ENCODE data around the gene TCP11L2.
"Not testable (repeated sequence)": the region's sequence is repeated elsewhere in the genome, so short reads cannot be mapped to it uniquely, and the experiment has no call there.

The TCP11L2 gene

DNA sequence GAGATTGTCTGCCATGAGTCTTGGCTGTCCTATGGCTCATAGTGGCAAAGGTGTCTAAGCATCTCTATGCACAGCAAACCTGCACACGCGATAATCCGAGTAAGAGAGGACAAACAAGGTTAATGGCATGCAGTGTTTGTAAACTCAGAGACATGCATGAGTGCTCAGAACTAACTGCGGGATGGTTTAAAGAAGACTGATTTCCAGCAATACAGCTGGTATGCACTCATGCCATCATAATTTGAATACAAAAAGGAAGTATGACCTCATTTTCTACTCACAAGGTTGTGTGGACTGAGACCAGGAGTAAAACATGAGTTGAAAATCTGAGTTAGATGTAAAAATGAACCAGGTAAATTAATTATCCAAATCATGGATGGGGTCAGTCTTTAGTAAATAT lies 16.6 kb upstream of the TCP11L2 start:
- DNase-seq = no peak

DNA sequence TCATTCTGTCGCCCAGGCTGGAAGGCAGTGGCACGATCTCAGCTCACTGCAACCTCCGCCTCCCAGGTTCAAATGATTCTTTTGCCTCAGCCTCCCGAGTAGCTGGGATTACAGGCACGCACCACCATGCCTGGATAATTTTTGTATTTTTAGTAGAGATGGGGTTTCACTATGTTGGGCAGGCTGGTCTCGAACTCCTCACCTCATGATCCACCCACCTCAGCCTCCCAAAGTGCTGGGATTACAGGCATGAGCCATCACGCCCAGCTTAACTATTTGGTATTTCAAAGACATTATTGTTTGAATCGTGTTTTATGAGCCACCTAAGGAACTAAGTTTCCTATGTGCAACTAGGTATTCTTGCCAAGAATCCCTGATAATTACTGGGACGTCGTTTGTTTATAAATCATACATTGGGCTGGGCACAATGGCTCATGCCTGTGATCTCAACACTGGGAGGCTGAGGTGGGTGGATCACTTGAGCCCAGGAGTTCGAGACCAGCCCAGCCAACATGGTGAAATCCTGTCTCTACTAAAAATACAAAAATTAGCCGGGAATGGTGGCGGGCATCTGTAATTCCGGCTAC lies 15.9 kb upstream of the TCP11L2 start:
- not testable (repeated sequence) for DNase-seq

DNA sequence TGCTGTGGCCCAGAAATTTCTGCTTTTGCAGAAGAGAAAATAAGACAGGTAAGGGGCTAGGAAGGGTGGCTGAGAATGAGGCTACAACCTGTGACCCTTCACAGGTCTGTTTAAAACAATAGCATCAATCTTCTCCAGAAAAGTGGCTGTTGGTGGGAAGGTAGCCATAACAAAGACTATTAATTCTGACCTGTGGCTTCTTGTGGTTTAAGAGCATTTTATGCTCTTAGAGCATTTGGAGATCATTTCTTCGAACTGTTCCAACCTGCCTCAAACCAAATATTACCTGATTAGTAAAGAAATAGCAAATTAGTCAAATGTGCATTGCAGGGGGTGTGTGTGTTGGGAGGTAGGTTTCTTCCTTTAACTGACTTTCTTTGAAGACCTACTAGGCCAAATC lies 15.2 kb upstream of the TCP11L2 start:
- DNase-seq = no peak

DNA sequence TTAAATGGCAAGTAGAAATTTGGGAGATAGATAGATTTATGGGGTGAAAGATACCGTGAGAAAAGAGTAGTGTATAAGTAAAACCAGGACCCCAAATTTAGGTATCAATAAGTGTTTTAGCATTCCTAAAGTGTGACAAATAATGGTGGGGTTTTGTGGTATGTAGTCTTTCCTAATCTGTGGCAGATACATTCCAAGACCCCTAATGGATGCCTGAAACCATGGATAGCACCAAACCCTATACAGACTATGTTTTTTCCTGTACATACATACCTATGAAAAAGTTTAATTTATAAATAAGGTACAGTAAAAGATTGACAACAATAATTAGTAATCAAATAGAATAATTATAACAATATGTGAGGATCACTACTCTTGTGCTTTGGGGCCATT lies 14.4 kb upstream of the TCP11L2 start:
- no peak for DNase-seq

DNA sequence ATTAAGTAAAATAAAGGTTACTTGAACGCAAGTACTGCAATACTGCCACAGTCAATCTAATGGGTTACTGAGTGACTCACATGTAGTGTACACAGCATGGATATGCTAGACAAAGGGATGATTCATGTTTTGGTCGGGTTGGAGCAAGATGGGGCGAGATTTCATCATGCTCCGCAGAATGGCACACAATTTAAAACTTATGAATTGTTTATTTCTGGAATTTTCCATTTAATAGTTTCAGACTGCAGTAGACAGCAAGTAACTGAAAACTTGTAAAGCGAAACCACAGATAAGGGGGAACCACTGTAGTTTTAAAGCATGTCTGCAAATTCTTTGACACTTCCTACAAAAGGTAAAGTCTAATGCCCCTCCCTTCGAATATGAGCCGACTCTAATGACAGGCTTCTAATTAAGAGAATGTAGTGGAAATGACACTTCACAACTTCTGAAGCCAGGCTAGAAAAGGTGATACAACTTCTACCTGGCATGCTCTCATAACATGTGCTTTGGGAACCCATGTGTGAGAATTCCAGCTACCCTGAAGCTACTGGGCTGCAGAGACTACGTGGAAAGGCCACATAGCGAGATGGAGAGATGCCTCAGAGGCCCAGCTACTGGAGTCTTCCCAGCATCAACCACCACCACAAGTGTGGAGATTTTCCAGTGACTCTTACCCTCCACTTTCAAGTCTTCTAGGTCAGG lies 13.9 kb upstream of the TCP11L2 start:
- peak; percentile 3 to 9 for DNase-seq

- DNase-seq = no peak
Measured at GRCh38 chr12:106289196-106289681, 13.3 kb upstream of the TCP11L2 start.

- no peak for DNase-seq
Measured at GRCh38 chr12:106290666-106291065, 11.9 kb upstream of the TCP11L2 start.

GRCh38 chr12:106291342-106291741 lies 11.2 kb upstream of the TCP11L2 start:
- DNase-seq = no peak

DNA sequence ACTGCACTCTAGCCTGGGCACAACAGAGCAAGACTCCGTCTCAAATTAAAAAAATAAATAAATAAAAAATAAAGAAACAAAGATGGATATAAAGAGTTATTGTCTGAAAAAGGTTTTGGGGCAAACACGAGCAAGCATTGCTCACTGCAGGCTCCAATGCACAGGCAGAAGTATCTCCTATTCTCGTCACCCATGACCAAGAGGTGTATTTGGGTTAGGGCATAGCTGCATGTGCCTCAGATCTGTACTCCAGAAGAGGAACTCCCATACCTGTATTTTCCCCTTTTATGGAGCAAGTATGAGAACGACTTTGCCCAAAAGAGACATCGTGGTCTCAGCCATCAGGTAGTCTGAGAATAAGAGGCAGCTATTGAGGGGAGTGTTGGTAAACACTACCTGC lies 10.2 kb upstream of the TCP11L2 start:
- DNase-seq = no peak

- DNase-seq = no peak
Measured at GRCh38 chr12:106296179-106296877, 6.2 kb upstream of the TCP11L2 start.

DNA sequence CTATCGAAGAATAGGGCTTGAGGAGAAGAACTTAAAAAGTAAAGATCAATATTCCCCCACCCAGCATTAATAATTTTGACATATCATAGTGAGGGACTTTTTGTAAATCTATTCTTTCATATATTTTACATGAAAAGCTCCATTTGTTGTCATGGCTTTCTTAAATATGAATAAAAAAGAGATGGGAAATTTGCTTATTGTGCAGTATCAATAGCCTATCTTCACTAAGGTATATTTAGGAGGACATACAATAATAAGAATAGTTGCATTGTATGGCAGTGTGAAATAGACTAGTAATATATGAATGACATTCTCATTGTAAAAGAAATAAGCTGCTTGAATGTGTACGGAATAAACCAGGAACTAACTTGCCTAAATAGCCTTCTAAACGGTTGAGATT lies 5.5 kb upstream of the TCP11L2 start:
- DNase-seq = no peak

- DNase-seq = no peak
Measured at GRCh38 chr12:106297681-106298080, 4.9 kb upstream of the TCP11L2 start.

DNA sequence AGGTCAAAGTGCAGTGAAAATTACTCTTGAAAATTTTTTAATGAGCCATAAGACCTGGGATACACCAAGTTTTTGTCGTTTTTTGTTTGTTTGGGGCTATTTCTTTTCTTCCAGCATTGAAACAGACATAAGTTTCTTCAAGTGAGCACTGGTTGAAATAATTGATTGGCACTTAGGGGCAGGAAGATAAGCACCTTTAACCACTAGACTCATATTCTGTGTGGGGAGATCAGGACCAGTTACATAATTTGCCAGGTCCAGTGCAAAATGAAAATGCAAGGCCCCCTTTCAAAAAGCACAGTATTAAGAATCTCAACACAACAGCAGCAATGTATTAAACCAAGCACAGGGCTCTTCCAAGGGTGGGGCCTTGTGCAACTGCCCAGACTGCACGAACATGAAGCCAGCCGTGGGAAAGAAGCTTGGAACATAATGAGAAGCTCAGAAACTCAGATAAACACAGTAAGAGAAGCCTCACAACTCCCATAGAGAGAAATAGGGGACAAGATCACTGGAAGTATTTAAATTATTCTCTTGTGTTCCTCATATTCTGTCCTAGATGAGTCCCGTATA lies 3.2 kb upstream of the TCP11L2 start:
- no peak for DNase-seq

DNA sequence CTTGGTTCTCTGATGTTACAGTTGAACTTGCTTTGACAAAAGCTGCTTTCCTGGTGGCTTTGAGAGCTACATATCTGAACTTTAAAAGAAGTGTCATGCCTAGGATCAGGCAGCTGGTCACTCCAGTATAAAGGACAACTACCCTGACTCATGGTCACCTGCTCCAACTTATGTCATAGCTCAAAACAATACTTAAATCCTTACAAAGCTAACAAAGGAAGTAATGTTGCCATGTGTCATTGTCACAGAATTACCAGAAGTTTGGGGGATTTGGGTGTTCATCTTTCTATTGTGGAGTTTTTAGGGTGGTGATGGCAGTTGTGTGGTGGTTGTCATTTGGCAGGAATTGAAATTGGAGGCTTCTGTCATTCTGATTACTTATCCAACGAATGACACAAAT lies 1.8 kb upstream of the TCP11L2 start:
- DNase-seq = no peak

DNA sequence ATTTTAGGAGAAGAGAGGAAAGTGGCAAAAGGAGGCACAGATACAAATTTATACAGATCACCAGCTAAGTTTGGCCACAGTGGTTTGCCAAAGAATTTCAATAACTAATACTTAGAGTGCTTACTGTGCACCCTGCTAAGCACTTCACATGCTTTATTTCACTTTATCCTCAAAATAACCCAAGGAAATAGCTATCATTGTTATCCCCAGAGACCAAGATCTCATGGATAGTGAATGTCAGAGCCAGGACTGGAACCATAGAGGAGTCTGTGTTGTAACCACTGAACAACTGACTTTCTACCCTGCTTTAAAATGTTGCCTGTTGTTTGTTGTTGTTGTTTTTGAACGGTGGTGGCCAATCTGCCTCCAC lies 1.3 kb upstream of the TCP11L2 start:
- no peak for DNase-seq

GRCh38 chr12:106301611-106302321 lies 767 bp upstream of the TCP11L2 start:
- peak; percentile 49 to 55 for DNase-seq

GRCh38 chr12:106303202-106303820 lies 778 bp downstream of the TCP11L2 start:
- DNase-seq = peak; percentile 70 to 72

GRCh38 chr12:106304001-106304421 lies 1.5 kb downstream of the TCP11L2 start:
- DNase-seq = no peak

- no peak for DNase-seq
Measured at GRCh38 chr12:106304797-106305196, 2.3 kb downstream of the TCP11L2 start.

GRCh38 chr12:106305376-106305775 lies 2.8 kb downstream of the TCP11L2 start:
- DNase-seq = no peak

GRCh38 chr12:106307181-106307580 lies 4.6 kb downstream of the TCP11L2 start:
- no peak for DNase-seq

DNA sequence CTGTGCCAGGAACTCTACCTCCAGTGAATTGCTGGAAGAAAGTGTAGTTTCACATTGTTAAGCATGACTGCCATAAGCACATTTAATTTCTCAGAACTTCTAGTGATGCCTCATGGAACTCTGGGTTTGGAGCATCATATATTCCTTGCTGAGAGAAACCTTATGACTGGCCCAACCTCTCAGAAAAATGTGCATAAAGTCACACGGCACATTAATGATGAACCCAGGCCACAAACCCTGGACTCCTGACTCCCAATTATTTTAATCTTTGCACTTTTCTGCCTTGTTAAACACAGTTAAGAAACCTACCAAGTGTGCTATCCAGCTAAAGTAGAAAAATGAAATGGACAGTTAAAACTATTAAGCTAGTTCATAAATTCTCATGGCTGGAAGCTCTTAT lies 5.6 kb downstream of the TCP11L2 start:
- DNase-seq = no peak

- DNase-seq = no peak
Measured at GRCh38 chr12:106308611-106309010, 6.1 kb downstream of the TCP11L2 start.
